IPS-18a (cell line): ENCODE results near the gene XKR7.

Experiments used
- H3K27ac ChIP-seq: one replicate; pipeline ENCODE4 v1.5.1; 2013; ENCODE audit warnings: low read length
- H3K27me3 ChIP-seq: one replicate; pipeline ENCODE4 v1.6.1; 2013; ENCODE audit warnings: mild to moderate bottlenecking, low read length; ENCODE audit not compliant: control insufficient read depth, insufficient read depth
- H3K36me3 ChIP-seq: one replicate; pipeline ENCODE4 v1.6.1; 2013; ENCODE audit warnings: low read depth, low read length; ENCODE audit not compliant: control insufficient read depth
- H3K4me1 ChIP-seq: one replicate; pipeline ENCODE4 v1.6.1; 2013; ENCODE audit warnings: low read depth, low read length; ENCODE audit not compliant: control insufficient read depth
- H3K4me3 ChIP-seq: one replicate; pipeline ENCODE4 v1.5.1; 2013; ENCODE audit warnings: low read length
- H3K9ac ChIP-seq: one replicate; pipeline ENCODE4 v1.6.1; 2013; ENCODE audit warnings: mild to moderate bottlenecking, low read length, moderate library complexity
- H3K9me3 ChIP-seq: one replicate; pipeline ENCODE4 v1.6.1; 2013; ENCODE audit warnings: low read depth, low read length; ENCODE audit not compliant: control insufficient read depth

The XKR7 gene

DNA sequence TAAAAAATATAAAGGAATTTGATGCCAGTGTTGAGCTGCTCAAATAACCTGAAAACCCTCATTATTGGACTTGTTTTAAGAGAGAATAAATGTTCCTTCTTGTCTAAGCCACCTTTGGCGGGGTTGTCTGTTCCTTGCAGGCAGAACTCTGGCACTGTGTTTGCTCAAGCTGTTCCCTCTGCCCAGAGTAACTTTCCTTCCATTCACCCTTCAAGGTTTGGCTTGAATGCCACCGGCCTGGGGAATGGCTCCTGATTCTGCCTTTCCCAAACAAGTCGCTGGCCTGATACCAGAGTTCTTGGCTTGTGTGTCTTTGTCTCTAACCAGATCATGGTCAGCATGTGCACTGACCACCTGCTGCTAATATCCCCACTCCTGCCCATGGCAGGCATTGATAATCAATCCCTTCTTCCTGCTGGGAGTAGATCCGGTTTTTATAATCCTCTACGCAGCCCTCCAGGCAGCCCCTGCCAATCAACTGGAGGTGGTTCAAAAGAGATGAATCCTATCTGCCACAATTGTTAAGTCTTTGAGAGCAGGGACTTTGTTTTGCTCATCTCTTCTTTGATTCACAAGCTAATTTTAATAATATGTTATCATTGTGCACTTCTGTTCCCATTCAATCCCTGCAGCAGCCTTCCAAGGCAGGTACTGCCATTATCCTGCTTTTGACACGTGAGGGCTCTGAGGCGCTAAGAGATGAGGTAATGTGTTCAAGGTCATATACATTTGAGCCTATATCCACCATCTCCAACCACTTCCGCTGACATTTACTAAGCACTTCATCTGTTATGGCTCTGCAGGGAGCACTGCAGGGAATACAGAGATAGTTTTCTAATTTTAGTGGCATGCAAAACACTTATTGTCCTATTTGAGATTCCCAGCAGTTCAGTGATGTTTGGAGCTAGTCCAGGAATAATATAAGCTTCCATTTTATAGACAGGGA lies 39.2 kb downstream of the XKR7 start:
- no peaks in the 10 kb centered on the region for H3K36me3 ChIP-seq
- H3K9ac ChIP-seq: peak overlapping the region; percentile 12
- no peaks in the 10 kb centered on the region for H3K27me3 ChIP-seq

DNA sequence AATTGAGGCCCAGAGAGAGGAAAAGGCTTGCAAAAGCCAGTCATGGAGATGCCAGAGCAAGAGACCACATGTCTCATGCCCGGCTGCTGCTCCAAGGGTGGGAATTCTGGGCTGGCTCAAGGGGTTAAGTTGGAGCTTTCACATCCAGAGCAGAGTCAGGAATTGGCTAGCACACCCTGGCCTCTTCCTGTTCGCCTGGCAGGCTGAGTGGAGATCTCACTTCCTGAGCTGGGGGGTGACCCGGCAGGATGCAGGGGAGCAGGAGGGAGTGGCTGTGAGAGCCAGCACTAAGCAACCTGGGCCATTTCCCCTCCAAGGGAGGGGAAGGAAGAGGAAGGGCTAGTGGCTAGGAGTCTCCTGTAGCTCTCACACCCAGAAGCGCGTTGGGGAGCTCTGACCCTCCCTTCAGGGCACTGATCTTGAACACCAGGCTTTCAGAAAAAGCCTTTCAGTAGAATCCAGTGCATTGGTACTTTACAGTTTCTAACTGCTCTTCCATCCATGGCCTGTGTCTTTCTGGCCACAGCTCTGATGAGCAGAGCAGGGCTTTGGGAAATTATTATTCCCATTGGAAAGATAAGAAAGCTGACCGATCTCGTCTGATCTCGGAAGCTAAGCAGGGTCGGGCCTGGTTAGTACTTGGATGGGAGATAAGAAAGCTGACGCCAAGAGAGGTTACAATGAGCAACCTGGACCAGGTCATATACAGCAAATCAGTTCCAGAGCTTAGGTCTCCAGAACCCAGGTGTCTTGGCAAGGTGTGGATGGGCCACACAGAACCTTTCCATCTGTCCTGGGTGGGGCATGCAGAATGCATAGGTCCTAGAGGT lies 40.1 kb downstream of the XKR7 start:
- Histone ChIP-seq H3K27ac (no peak overlapping the region), H3K4me3 (no peak overlapping the region), H3K9ac (no peak overlapping the region), H3K9me3 (no peaks in the 10 kb centered on the region), H3K4me1 (peaks cover 29% of the 10 kb centered on the region), H3K36me3 (no peaks in the 10 kb centered on the region), H3K27me3 (no peaks in the 10 kb centered on the region)

More for the DNA sequence above, 39.2 kb downstream of the XKR7 start:
- Histone ChIP-seq H3K27ac (peak overlapping the region; percentile 27), H3K4me1 (peaks cover 25% of the 10 kb centered on the region), H3K4me3 (peak overlapping the region; percentile 14), H3K9me3 (no peaks in the 10 kb centered on the region)

DNA sequence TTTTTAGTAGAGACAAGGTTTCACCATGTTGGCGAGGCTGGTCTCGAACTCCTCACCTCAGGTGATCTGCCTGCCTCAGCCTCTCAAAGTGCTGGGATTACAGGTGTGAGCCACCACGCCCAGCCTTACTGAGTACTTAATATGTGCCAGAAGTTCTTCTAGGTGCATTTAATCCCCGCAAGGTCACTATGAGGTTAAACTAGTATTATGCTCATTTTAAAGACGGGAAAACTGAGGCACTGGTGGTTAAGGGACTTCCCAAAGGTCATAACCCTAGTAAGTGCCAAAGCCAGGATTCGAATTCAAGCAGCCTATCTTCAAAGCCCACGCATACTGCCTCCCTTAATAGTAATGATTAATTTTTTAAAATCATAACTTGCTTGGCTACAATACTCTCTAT lies 41.6 kb downstream of the XKR7 start:
- peaks cover 29% of the 10 kb centered on the region for H3K4me1 ChIP-seq
- H3K9me3 ChIP-seq: no peaks in the 10 kb centered on the region
- H3K9ac ChIP-seq: no peak overlapping the region
- H3K27ac ChIP-seq: no peak overlapping the region
- no peaks in the 10 kb centered on the region for H3K27me3 ChIP-seq
- H3K36me3 ChIP-seq: no peaks in the 10 kb centered on the region
- H3K4me3 ChIP-seq: no peak overlapping the region

DNA sequence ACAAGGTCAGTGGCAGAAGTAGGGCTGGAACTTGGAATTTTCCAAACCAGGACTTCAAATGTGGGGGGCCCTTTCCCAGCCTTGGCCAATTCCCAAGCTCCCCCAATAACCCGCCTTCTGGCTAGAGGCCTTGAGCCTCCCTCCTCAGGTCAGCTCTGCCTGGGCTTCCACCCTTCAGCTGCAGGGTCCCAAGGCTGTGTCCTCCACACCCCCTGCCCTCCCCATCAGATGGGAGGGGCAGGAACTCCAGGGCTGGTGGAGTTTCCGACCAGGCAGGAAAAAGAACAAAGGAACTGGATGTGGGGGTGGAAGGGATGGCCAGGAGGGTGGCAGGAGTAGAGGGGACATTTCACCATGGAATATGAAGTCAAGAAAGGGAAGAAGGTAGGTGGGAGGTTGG lies 42.1 kb downstream of the XKR7 start, which contains the start of gene CCM2L:
CCM2L (plus strand) TSS at position 338 of the 400 bp plus-strand sequence; CDS start at position 355, 17 bp downstream.
- Histone ChIP-seq H3K4me1 (peaks cover 29% of the 10 kb centered on the region), H3K36me3 (no peaks in the 10 kb centered on the region), H3K27me3 (no peaks in the 10 kb centered on the region), H3K27ac (no peak within 1 kb of the TSS), H3K9me3 (no peaks in the 10 kb centered on the region), H3K4me3 (no peak within 1 kb of the TSS), H3K9ac (no peak within 1 kb of the TSS)

DNA sequence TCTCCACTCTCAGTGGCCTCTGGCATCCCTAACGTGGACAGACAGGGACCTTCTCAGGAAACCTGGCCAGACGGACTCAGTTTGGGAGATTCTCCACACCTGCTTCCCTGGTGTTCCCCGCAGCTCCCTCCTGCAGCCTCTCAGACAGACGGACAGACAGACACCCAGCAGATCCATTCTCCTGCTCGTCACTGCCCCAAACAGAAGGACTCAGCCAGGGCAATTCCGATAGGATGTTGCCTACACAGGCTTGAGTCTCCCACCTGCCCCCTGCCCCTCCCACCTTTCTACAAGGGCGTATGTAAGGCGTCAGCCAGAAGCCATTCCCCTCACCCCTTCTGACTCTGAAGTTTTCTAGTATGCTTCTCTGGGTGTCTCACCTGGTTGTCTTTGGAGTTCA lies 42.7 kb downstream of the XKR7 start:
- Histone ChIP-seq H3K4me3 (no peak overlapping the region), H3K9ac (no peak overlapping the region), H3K9me3 (no peaks in the 10 kb centered on the region), H3K27me3 (no peaks in the 10 kb centered on the region), H3K27ac (no peak overlapping the region), H3K4me1 (peaks cover 29% of the 10 kb centered on the region), H3K36me3 (no peaks in the 10 kb centered on the region)

DNA sequence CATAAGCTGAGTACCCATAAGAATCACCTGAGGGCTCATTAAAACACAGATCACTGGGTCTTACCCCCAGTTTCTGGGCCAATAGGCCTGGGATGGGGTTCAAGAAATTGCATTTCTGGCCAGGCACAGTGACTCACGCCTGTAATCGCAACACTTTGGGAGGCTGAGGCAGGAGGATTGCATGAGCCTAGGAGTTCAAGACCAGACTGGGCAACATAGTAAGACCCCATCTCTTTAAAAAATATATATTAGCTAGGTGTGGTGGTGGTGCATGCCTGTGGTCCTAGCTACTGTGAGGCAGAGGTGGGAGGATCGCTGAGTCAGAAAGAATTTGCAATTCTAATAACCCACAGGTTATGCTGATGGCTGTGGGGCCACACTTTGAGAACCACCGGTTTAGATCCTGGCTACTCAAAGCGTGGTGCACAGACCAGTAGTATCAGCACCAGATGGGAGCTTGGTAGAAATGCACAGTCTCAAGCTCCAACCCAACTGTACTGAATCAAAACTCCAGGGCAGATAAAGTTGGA lies 44.3 kb downstream of the XKR7 start:
- H3K27me3 ChIP-seq: peaks cover 8% of the 10 kb centered on the region
- no peaks in the 10 kb centered on the region for H3K36me3 ChIP-seq
- H3K27ac ChIP-seq: no peak overlapping the region
- no peaks in the 10 kb centered on the region for H3K9me3 ChIP-seq
- no peak overlapping the region for H3K4me3 ChIP-seq
- peaks cover 25% of the 10 kb centered on the region for H3K4me1 ChIP-seq
- H3K9ac ChIP-seq: no peak overlapping the region

DNA sequence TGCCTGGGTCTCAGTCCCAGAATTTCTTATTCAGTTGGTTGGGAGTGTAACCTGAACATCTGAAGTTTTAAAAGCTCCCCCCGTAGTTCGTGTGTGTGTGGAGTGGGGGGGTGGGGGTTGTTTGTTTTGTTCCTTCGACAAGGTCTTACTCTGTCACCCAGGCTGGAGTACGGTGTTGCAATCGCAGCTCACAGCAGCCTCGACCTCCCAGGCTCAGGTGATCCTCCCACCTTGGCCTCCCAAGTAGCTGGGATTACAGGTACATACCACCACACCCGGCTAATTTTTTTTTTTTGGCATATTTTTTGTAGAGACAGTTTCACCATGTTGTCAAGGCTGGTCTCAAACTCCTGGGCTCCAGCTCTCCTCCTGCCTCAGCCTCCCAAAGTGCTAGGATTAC lies 45.4 kb downstream of the XKR7 start:
- H3K27me3 ChIP-seq: peaks cover 13% of the 10 kb centered on the region
- no peaks in the 10 kb centered on the region for H3K36me3 ChIP-seq

DNA sequence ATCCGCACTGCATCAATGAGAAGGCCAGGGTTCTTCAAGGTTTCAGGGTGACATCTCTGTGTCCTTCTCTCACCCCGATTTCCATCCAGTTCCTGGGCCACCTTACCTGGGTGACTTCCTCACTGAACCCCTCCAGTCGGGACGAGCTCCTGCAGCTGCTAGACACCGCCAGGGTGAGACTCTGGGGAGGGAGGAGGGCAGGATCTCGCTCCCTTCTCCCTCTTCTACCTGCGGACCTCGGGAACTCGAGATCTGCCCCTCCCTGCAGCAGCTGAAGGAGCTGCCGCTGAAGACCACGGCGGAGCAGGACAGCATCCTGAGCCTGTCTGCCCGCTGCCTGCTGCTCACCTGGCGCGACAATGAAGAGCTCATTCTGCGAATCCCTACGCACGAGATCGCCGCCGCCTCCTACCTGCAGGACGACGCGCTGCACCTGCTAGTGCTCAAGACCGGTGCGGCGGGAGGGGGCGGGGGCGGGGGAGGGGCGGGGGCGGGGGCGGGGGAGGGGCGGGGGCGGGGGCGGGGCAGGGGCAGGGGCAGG lies 49.8 kb downstream of the XKR7 start:
- Histone ChIP-seq H3K27me3 (peaks cover 13% of the 10 kb centered on the region), H3K9ac (peak overlapping the region; percentile 24), H3K36me3 (no peaks in the 10 kb centered on the region), H3K27ac (no peak overlapping the region), H3K9me3 (no peaks in the 10 kb centered on the region), H3K4me3 (peak overlapping the region; percentile 50), H3K4me1 (peaks cover 13% of the 10 kb centered on the region)

More for the DNA sequence above, 45.4 kb downstream of the XKR7 start:
- Histone ChIP-seq H3K4me1 (peaks cover 20% of the 10 kb centered on the region), H3K27ac (no peak overlapping the region), H3K4me3 (no peak overlapping the region), H3K9ac (no peak overlapping the region), H3K9me3 (no peaks in the 10 kb centered on the region)

DNA sequence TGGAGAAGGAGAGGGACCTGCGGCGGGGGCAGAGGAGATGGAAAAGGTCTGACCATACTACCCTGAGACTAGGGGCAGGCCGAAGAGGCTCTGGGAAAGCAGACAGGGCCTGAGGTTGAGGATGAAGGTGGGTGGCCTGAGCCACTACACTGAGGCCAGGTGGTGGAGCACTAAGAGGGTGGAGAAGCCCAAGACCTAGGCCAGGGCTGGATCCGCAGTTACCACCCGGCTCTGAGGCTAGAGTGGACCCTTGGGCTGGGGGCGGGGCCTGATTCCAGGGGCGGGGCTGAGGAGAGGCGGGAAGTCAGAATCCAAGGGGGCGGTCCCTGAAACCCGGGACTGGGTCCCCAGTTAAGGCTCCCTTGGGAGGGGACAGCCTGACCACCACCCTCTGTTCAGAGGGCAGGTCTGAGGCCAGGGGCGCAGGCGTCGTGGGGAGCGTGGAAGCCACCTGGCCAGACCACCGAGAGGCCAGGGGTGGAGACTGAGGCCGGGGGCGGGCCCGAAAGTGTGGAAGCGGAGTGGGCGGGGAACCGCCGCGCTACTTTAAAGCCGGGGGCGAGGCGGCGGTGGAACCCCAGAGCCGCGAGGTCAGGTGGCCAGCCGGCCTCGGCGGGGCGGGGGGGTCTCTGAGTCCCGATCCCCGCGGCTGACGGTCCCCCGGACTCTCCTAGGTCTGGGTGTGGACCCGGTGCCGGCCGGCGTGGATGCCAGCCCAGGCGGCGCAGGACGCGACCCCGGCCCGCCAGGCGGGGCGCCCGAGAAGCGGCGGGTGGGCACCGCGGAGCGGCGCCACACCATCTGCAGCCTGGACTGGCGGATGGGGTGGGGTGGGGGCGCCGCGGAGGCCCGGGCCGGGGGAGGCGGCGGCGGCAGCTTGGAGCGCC lies 50.6 kb downstream of the XKR7 start:
- Histone ChIP-seq H3K9ac (peak overlapping the region; percentile 24), H3K4me1 (peaks cover 13% of the 10 kb centered on the region), H3K27me3 (peaks cover 13% of the 10 kb centered on the region), H3K4me3 (peak overlapping the region; percentile 50), H3K27ac (no peak overlapping the region), H3K9me3 (no peaks in the 10 kb centered on the region), H3K36me3 (no peaks in the 10 kb centered on the region)

DNA sequence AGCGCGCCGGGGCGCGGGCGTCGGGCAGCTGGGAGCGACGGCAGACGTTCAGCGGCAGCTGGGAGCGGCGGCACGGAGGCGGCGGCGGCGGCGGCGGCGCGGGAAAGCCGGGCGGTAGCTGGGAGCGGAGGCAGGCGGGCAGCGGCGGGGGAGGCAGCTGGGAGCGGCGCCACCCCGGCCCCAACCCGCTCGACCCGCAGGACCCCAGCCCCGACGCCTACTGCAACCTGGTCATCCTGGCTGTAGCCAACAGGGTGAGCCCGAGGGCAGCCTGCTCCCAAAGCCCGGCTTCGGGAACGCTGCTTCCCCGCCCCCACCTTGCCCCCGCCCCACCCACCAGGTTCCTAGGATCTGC lies 51.2 kb downstream of the XKR7 start:
- no peak overlapping the region for H3K27ac ChIP-seq
- H3K36me3 ChIP-seq: no peaks in the 10 kb centered on the region
- H3K9me3 ChIP-seq: no peaks in the 10 kb centered on the region
- H3K9ac ChIP-seq: no peak overlapping the region
- H3K4me3 ChIP-seq: peak overlapping the region; percentile 40
- peaks cover 13% of the 10 kb centered on the region for H3K27me3 ChIP-seq
- peaks cover 13% of the 10 kb centered on the region for H3K4me1 ChIP-seq
